ENCODE data around the gene ARL6IP5.

ARL6IP5 gene

GRCh38 chr3:69087030-69087791, 2.5 kb downstream of the ARL6IP5 start:
- no peak for DNase-seq

DNA sequence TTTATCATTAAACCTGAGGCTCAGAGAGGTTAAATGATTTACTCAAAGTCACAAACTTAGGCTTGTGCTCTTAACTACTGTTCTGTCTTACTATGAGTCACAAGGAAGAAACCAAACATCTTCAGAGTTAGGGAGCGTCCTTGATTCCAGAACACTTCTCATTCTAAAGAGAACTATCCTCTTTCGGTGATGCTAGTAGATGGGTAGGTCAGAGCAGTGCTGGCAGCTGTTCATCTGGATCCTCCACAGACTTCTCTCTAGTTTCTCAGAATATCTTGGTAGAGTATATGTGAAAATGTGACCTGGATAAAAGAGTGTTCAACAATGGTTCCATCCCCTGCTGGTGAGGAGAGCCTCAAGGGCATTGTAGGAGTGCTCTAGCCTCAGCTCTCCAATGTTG, 3.3 kb downstream of the ARL6IP5 start:
- no peak for DNase-seq

DNA sequence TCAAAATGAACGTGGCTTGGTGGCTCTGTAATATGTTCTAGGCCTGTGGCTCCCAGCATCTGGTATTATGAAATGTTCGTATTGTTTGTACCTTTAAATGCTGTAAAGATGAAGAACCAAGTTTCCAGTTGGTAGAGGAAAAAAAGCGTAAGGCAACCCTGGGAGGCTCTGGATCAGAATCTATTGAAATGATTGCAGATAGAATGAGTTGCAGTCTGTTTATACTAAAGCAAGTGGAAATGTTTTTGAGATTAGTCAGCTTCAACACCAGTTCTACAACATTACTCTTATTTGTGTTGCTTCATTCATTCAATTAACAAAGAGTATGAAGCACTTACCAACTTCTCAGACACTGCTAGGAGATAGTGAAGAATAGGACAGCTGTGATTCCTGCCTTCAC, 5.3 kb downstream of the ARL6IP5 start:
- no peak for DNase-seq

- no peak for DNase-seq
Observed at GRCh38 chr3:69091389-69092029, 6.8 kb downstream of the ARL6IP5 start.

DNA sequence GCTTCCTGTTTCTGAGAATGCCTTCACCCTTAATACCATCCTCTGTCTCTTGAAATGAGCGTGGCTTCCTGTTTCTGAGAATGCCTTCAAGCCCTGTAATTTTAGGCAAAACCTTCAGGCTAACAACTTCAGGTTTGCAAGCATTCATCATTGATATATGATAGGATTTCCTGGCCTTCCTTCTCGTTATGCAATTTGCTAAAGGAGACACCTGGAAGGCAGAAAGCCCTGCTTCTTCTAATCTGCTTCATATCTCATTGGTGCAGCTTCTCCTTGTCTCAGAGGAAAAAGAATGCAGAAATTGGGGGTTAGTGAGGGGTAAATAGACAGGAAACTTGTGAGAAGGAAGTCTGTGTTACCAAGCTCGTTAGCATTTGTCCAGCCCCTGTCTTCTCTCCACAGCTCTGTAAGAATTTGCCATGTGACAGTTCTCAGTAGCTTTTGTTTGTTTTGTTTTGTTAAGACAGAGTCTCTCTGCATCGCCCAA, 7.3 kb downstream of the ARL6IP5 start:
- no peak for DNase-seq

- no peak for DNase-seq
Observed at GRCh38 chr3:69094467-69095205, 9.9 kb downstream of the ARL6IP5 start.

DNA sequence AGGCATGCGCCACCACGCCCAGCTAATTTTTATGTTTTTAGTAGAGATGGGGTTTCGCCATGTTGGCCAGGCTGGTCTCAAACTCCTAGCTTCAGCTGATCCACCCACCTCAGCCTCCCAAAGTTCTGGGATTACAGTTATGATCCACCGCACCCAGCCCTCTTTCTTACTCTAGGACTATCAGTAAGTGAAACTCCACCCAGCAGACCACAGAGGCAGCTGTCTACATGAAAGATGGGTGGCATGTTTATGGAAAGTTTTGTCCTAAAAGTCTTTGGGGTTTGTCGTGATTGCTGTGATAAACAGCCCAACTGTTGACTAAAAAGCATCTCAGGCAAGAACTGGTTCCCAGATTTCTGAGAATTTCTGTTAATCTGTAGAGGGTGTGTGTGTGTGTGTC, 10.9 kb downstream of the ARL6IP5 start:
- DNase-seq = no peak

- no peak for DNase-seq
Observed at GRCh38 chr3:69096299-69096698, 11.6 kb downstream of the ARL6IP5 start.

GRCh38 chr3:69097407-69098086, 12.8 kb downstream of the ARL6IP5 start:
- no peak for DNase-seq

DNA sequence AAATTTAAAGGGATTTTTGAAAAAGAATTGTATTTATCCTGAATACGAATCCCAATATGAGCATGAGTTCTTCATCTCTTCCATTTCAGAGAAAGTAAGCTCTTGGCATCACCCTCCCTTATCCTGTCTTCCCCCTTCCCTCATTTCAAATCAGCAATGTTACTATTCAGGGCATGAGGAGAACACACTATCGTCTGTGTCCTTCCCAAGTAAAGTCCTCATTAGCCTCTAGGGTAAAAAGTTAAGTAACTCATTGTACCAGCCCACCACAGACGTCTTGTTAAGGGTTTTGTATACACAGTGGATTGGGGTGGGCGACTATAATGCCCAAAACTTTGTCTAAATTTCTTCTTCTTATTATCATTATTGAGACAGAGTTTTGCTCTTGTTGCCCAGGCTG, 14.8 kb downstream of the ARL6IP5 start:
- no peak for DNase-seq

GRCh38 chr3:69102384-69102783, 17.6 kb downstream of the ARL6IP5 start:
- no peak for DNase-seq

- DNase-seq = no peak
Observed at GRCh38 chr3:69103123-69103522, 18.4 kb downstream of the ARL6IP5 start.

DNA sequence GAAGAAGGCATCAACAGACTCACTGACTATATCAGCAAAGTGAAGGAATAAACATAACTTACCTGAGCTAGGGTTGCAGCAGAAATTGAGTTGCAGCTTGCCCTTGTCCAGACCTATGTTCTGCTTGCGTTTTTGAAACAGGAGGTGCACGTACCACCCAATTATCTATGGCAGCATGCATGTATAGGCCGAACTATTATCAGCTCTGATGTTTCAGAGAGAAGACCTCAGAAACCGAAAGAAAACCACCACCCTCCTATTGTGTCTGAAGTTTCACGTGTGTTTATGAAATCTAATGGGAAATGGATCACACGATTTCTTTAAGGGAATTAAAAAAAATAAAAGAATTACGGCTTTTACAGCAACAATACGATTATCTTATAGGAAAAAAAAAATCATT, 19.8 kb downstream of the ARL6IP5 start:
- DNase-seq = no peak

GRCh38 chr3:69105320-69105719, 20.6 kb downstream of the ARL6IP5 start:
- no peak for DNase-seq

GRCh38 chr3:69107841-69108240, 23.1 kb downstream of the ARL6IP5 start:
- no peak for DNase-seq

GRCh38 chr3:69108811-69109210, 24.1 kb downstream of the ARL6IP5 start:
- DNase-seq = no peak

GRCh38 chr3:69110941-69111546, 26.3 kb downstream of the ARL6IP5 start:
- DNase-seq = no peak

DNA sequence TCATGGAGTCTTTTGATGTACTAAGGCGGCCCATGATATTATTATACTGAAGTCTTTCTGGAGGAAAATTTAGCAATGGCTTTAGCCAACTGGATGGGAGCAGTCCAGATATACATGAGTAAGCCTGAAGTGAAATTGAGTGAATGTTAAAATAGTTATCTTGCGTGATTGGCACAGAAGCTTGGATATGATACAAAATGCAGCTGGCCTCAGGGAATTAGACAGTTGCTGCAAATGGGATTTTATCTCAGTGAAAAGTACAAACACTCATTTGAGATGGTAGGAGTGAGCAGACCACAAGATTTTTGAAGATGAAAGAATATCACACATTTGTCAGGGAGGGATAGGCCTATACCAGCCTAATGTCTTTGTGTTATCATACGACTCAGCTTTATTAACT, 28.8 kb downstream of the ARL6IP5 start:
- no peak for DNase-seq

GRCh38 chr3:69115731-69116130, 31.0 kb downstream of the ARL6IP5 start:
- DNase-seq = no peak

- no peak for DNase-seq
Observed at GRCh38 chr3:69116162-69116561, 31.4 kb downstream of the ARL6IP5 start.

GRCh38 chr3:69116897-69117296, 32.2 kb downstream of the ARL6IP5 start:
- DNase-seq = peak; percentile 4

GRCh38 chr3:69118555-69118954, 33.8 kb downstream of the ARL6IP5 start:
- no peak for DNase-seq

- DNase-seq = no peak
Observed at GRCh38 chr3:69119138-69119537, 34.4 kb downstream of the ARL6IP5 start.
